SH-SY5Y (cell line): ENCODE measurements around the gene PVR.

Experiments used
- GATA2 ChIP-seq: IDR thresholded peaks from 2 replicates; pipeline ENCODE4 v1.6.1; 2011; ENCODE audit warnings: mild to moderate bottlenecking, low read depth, low read length
- GATA3 ChIP-seq: IDR thresholded peaks from 2 replicates; pipeline ENCODE4 v1.6.1; 2011; ENCODE audit warnings: low read depth, mild to moderate bottlenecking, low read length, moderate library complexity

DNA sequence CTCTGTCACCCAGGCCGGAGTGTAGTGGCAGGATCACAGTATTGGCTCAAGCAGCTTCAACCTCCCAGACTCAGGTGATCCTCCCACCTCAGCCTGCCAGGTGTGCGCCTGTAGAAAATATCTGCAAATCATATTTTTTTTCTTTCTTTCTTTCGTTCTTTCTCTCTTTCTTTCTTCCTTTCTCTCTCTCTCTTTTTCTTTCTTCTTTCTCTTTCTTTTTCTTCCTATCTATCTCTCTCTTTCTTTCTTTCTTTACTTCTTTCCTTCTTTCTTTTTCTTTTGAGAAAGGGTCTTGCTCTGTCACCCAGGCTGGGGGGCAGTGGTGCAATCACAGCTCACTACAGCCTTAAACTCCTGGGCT lies 46.6 kb upstream of the PVR start:
- TF ChIP-seq GATA2, result no peak
- no peak for TF ChIP-seq GATA3
